Testis (tissue), 3 donors: Measurements from ENCODE around the gene ARRDC1. TPM values are rescaled to one million over a fixed set of nuclear protein-coding genes. Genes with fewer than 3 reads are reported as not detected.

Source experiments
- DNase-seq: peaks from one replicate; pipeline ENCODE4 v3.0.0-alpha.2; 2019
- H3K27ac ChIP-seq, 2 donors: fragments of 200-600 bp; sonication (generic); one replicate each; pipeline ENCODE4 v1.5.1; 2019
- H3K27me3 ChIP-seq: fragments of 200-600 bp; sonication (generic); one replicate; pipeline ENCODE4 v1.5.1; 2019
- H3K36me3 ChIP-seq: fragments of 200-600 bp; sonication (generic); one replicate; pipeline ENCODE4 v1.5.1; 2017; ENCODE audit warnings: low read depth; ENCODE audit errors: missing control alignments
- H3K4me1 ChIP-seq: fragments of 200-600 bp; sonication (generic); one replicate; pipeline ENCODE4 v1.5.1; 2019
- H3K4me3 ChIP-seq, 2 donors: fragments of 200-600 bp; sonication (generic); one replicate each; pipeline ENCODE4 v1.5.1; 2017 to 2019
- H3K9me3 ChIP-seq: fragments of 200-600 bp; sonication (generic); one replicate; pipeline ENCODE4 v1.5.1; 2017
- POLR2A ChIP-seq: fragments of 450-650 bp; IDR thresholded peaks from one replicate; pipeline ENCODE4 v1.6.1; 2017; ENCODE audit warnings: antibody characterized with exemption, mild to moderate bottlenecking, moderate library complexity
- WGBS, 2 donors: methylation state at CpG; one replicate each; pipeline ENCODE4 v1.1.5; 2018; 5-methylcytosine and 5-hydroxymethylcytosine counted together
- intact Hi-C: fragments of 100-400 bp; cut with DNase I; formaldehyde crosslinking; loops from one replicate; pipeline ENCODE4 v1.15.1; 2023; ENCODE audit warnings: low total_unique reads
- polyA plus RNA-seq: library from polyadenylated mRNA; stranded (reverse); fragments of 350-450 nt; fragmentation: Illumina TruSeq; extraction: RNeasy Lipid Tissue Mini Kit (QIAGEN cat#74804); gene quantifications from one replicate; pipeline ENCODE4 v1.2.3, GENCODE V29; 2014; ENCODE audit warnings: low read depth, low replicate concordance; ENCODE audit not compliant: insufficient read depth
- total RNA-seq, 2 donors: library from RNA; depleted of rRNA; stranded (reverse); fragments of >200 nt; gene quantifications; one replicate each; pipeline ENCODE4 v1.2.3, GENCODE V29; 2016
- TF ChIP-seq, protein P1 (sequence below), 3 experiments: fragments of 450-650 bp in 2 of 3; fragments of 200-600 bp in 1 of 3; sonication (generic) in 1 of 3; IDR thresholded peaks; one replicate each; pipeline ENCODE4 v1.5.1; 2016 to 2019; ENCODE audit warnings: antibody characterized with exemption in 3 of 3, mild to moderate bottlenecking in 2 of 3, moderate library complexity in 1 of 3

ARRDC1 gene
- total and polyA plus RNA-seq, 3 donors from 2014 or later, result 36.8 to 47.6 (median 38.2) TPM

DNA sequence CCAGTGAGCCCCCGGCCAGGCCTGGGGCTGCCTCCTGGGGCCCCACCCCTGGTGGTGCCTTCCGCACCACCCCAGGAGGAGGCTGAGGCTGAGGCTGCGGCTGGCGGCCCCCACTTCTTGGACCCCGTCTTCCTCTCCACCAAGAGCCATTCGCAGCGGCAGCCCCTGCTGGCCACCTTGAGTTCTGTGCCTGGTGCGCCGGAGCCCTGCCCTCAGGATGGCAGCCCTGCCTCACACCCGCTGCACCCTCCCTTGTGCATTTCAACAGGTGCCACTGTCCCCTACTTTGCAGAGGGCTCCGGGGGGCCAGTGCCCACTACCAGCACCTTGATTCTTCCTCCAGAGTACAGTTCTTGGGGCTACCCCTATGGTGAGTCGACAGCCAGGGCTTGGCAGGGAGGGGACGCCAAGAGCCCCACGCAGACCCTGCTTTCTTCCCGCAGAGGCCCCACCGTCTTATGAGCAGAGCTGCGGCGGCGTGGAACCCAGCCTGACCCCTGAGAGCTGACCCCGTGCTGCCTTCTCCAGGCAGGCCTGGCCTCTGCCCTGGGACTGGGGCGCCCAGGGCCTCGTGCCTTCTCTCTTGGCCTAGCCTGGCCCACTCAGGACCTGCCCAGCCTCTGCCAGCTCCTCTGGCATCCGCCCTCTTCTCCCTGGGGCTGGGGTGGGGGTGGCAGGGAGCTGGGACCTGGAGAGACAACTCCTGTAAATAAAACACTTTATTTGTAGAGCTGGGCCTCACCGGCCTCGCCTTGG is 9.3 kb downstream of the ARRDC1 start:
- intact Hi-C loops, result no loop called here
- no peaks in the 10 kb centered on the region for H3K27me3 ChIP-seq
- H3K27ac ChIP-seq, result no peak overlapping the region
- no peaks in the 10 kb centered on the region for H3K9me3 ChIP-seq
- TF ChIP-seq, protein P1, sequence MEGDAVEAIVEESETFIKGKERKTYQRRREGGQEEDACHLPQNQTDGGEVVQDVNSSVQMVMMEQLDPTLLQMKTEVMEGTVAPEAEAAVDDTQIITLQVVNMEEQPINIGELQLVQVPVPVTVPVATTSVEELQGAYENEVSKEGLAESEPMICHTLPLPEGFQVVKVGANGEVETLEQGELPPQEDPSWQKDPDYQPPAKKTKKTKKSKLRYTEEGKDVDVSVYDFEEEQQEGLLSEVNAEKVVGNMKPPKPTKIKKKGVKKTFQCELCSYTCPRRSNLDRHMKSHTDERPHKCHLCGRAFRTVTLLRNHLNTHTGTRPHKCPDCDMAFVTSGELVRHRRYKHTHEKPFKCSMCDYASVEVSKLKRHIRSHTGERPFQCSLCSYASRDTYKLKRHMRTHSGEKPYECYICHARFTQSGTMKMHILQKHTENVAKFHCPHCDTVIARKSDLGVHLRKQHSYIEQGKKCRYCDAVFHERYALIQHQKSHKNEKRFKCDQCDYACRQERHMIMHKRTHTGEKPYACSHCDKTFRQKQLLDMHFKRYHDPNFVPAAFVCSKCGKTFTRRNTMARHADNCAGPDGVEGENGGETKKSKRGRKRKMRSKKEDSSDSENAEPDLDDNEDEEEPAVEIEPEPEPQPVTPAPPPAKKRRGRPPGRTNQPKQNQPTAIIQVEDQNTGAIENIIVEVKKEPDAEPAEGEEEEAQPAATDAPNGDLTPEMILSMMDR (IDR thresholded peaks at IDR 0.05), result no peak
- TF ChIP-seq POLR2A, result no peak
- 94 to 96% methylated on average over 8 to 25 of the region's 25 CpGs for WGBS, 2 donors
- H3K4me3 ChIP-seq, result no peak overlapping the region
- H3K36me3 ChIP-seq, result no peaks in the 10 kb centered on the region
- no peak for DNase-seq
- peaks cover 21% of the 10 kb centered on the region for H3K4me1 ChIP-seq

DNA sequence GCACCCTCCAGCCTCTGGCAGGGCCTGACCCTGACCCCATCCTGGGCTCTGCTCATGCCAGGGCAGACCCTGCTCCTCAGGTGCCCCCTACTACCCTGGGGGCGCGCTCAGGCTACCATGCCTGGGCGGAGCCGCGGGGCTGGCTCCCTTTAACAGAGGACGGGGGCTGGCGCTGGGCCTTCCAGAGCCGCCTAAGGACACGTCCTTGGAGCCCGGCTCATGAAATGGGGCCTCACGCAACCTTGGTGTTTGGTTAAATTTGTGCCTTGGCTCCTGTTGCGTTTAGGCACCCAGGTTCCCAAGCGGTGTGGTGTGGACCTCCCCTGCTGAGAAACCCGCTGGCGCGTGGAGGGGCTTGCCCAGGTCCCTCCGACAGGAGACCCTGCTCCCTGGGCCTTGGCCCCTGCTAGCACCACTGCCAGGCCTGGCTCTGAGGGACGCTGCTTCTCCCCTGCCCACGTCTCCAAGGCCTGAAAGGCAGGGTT is 9.9 kb downstream of the ARRDC1 start:
- intact Hi-C loops, result no loop called here
- WGBS, 2 donors, result 82% methylated on average over 19 of the region's 19 CpGs; no CpG with 5 or more reads in 1 of the 2 donors

DNA sequence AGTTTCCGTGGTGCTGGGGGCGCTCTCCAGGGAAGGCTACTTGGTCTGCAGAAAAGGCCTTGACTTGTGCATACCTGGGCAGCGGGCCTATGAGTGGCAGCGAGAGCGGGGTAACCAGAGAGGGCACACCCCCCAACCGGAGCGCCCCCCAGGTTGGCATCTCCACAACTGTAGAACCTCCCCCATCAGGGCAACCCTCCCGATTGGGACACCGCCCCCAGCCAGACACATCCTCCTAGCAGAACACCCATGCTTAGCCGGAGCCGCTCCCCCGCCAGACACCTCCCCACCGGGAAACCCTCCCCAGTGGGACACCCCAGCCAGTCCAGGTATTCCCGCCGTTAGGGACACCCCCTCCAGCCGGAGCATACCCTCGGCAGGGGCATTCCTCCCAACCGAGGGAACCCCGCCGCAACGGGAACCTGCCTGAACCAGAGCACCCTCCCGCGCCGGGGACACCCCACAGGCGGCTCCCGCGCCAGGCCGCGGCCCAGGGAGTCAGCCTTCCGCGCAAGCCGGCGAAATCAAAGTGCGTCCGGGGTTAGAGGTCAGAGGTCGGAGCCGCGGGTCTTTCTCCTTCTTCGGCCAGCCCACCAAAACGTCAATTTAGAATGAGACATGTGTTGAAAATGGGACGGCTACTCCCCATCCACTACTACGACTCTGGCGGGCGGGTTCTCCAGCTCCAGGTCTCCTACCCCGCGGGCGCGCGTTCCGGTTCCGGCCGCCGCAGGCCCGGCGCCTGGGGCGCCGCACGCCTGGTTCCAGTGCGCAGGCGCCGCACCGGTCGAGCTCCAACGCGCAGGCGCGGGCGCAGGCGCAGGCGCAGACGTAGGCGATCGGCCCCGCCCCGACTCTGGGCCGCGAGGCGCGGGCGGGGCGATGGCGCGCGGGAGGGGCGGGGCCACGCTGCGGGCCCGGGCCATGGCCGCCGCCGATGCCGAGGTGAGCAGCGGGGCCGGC is 12.9 kb downstream of the ARRDC1 start, which contains the start of gene EHMT1:
Gene EHMT1 (plus strand): TSS at position 901 of the 963 bp plus-strand sequence. CDS start 24 bp downstream, at position 925.
- WGBS, 2 donors, result 1% methylated on average over 44 to 59 of the region's 94 CpGs
- TF ChIP-seq POLR2A, result no peak
- TF ChIP-seq, protein P1 (IDR thresholded peaks at IDR 0.05), result no peak
- peak within 1 kb of the TSS; percentile 82 to 98 for H3K4me3 ChIP-seq
- peaks cover 25% of the 10 kb centered on the region for H3K4me1 ChIP-seq
- no peaks in the 10 kb centered on the region for H3K36me3 ChIP-seq
- H3K27me3 ChIP-seq, result no peaks in the 10 kb centered on the region
- peak; percentile 80 for DNase-seq
- peak within 1 kb of the TSS; percentile 80 to 93 for H3K27ac ChIP-seq
- intact Hi-C loops, result no loop called here
- H3K9me3 ChIP-seq, result no peaks in the 10 kb centered on the region

More for the DNA sequence above, 9.9 kb downstream of the ARRDC1 start:
- no peak for DNase-seq
- TF ChIP-seq, protein P1 (IDR thresholded peaks at IDR 0.05), result no peak
- TF ChIP-seq POLR2A, result no peak
- H3K9me3 ChIP-seq, result no peaks in the 10 kb centered on the region
- H3K27ac ChIP-seq, result no peak overlapping the region
- no peaks in the 10 kb centered on the region for H3K27me3 ChIP-seq
- no peaks in the 10 kb centered on the region for H3K36me3 ChIP-seq
- peaks cover 27% of the 10 kb centered on the region for H3K4me1 ChIP-seq
- no peak overlapping the region for H3K4me3 ChIP-seq

DNA sequence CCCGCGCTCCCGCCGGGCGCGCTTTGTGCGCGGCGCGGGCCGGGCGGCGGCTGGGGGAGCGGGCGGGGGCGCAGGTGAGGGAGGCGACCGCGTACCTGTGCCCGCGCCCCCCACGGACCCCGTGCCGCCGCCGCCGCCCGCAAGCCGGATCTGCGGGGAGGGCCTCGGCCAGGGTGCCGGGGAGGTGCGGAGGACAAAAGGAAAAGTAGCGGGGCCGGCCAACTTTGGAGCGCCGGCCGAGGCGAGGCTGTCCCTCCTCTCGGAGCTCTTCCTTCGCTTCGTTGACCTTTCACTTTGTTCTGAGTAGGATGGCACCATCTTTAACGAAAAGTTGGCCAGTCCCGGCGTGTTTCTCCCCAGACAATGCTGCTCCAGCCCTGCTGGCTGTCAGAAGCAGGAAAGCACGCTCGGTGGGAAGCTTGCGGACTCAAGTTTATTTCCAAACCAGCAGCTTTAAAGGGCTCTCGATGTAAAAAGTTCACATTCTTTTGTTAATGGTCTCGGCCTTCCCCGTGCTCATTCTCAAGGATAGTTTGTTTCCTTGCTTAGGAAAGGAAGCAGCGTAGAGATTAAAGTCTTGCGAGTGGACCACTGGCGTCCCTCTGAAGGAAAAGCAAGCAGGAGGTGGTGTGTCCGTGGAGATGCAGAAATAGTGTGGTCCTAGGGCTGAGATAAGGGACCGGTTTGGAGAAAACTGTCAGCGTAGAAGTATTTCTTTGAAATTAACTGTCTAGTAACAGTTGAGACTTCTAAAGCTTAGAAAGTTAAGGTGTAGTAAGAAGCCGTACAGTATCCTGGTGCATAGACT is 14.0 kb downstream of the ARRDC1 start:
- Histone ChIP-seq H3K9me3 (no peaks in the 10 kb centered on the region), H3K4me1 (peaks cover 25% of the 10 kb centered on the region), H3K27me3 (no peaks in the 10 kb centered on the region), H3K27ac (peak overlapping the region; percentile 66 to 87), H3K4me3 (peak overlapping the region; percentile 65 to 71), H3K36me3 (no peaks in the 10 kb centered on the region)
- intact Hi-C loops, result no loop called here
- DNase-seq, result no peak
- TF ChIP-seq, protein P1 (IDR thresholded peaks at IDR 0.05), result no peak
- no peak for TF ChIP-seq POLR2A
- WGBS, 2 donors, result 0 to 2% methylated on average over 25 to 52 of the region's 58 CpGs
